ENCODE measurements around the gene PKIG.

Gene PKIG

GRCh38 chr20:44664131-44664530, 81.8 kb downstream of the PKIG start:
- no peak for DNase-seq (ENCODE audit: low spot score)

- no peak for DNase-seq (ENCODE audit: low spot score)
Measured at GRCh38 chr20:44666066-44666465, 83.7 kb downstream of the PKIG start.
